Neural cell (in vitro differentiated cells): ENCODE data around the gene SHROOM2. TPM values are rescaled to one million over a fixed set of nuclear protein-coding genes. Genes with fewer than 3 reads are reported as not detected.

ENCODE experiments used
- H2AFZ ChIP-seq: fragments of 200-600, 300-800 bp; sonication (generic), shearing (Covaris generic); 2 replicates; pipeline ENCODE4 v1.6.0; 2014; ENCODE audit warnings: low read depth, mild to moderate bottlenecking, antibody characterized with exemption, low read length, moderate library complexity
- H3F3A ChIP-seq: fragments of 200-600 bp; shearing (Covaris generic); 2 replicates; pipeline ENCODE4 v1.6.1; 2016; ENCODE audit warnings: mild to moderate bottlenecking, moderate library complexity, mixed read lengths, antibody characterized with exemption, low read length; ENCODE audit not compliant: insufficient read depth, poor library complexity, severe bottlenecking
- H3K27ac ChIP-seq: fragments of 200-600, 300-800 bp; sonication (generic), shearing (Covaris generic); 2 replicates; pipeline ENCODE4 v1.5.1; 2014; ENCODE audit warnings: mild to moderate bottlenecking, low read length, moderate library complexity
- H3K27me3 ChIP-seq: fragments of 300-800, 200-600 bp; sonication (generic), shearing (Covaris generic); 2 replicates; pipeline ENCODE4 v1.6.0; 2014; ENCODE audit warnings: mild to moderate bottlenecking, low read depth, low read length, moderate library complexity; ENCODE audit not compliant: insufficient read depth
- H3K36me3 ChIP-seq: fragments of 300-800, 200-600 bp; sonication (generic), shearing (Covaris generic); 2 replicates; pipeline ENCODE4 v1.5.1; 2014; ENCODE audit warnings: mild to moderate bottlenecking, antibody characterized with exemption, low read length, moderate library complexity; ENCODE audit not compliant: insufficient read depth
- H3K4me2 ChIP-seq: fragments of 300-800, 200-600 bp; sonication (generic), shearing (Covaris generic); 2 replicates; pipeline ENCODE4 v1.6.0; 2014; ENCODE audit warnings: mild to moderate bottlenecking, low read length
- H3K4me3 ChIP-seq: fragments of 300-800, 200-600 bp; sonication (generic), shearing (Covaris generic); 2 replicates; pipeline ENCODE4 v1.5.1; 2014; ENCODE audit warnings: mild to moderate bottlenecking, low read length, moderate library complexity
- H3K79me2 ChIP-seq: fragments of 200-600 bp; shearing (Covaris generic); replicated peaks from 2 replicates; pipeline ENCODE4 v1.6.0; 2014; ENCODE audit warnings: mild to moderate bottlenecking, low read length, moderate library complexity; ENCODE audit not compliant: insufficient read depth
- H3K9ac ChIP-seq: fragments of 300-800, 200-600 bp; sonication (generic), shearing (Covaris generic); 2 replicates; pipeline ENCODE4 v1.6.1; 2016; ENCODE audit warnings: mild to moderate bottlenecking, low read length, mixed read lengths
- H3K9me2 ChIP-seq: fragments of 200-600 bp; shearing (Covaris generic); 2 replicates; pipeline ENCODE4 v1.6.1; 2016; ENCODE audit warnings: mild to moderate bottlenecking, low read length, mixed read lengths; ENCODE audit not compliant: insufficient read depth
- H3K9me3 ChIP-seq: fragments of 200-600, 300-800 bp; sonication (generic), shearing (Covaris generic); 2 replicates; pipeline ENCODE4 v1.6.1; 2016; ENCODE audit warnings: mild to moderate bottlenecking, mixed run types, low read length, moderate library complexity, mixed read lengths
- H4K20me1 ChIP-seq: fragments of 200-600 bp; shearing (Covaris generic); 2 replicates; pipeline ENCODE4 v1.6.1; 2016; ENCODE audit warnings: mild to moderate bottlenecking, mixed run types; ENCODE audit not compliant: insufficient read depth
- EP300 ChIP-seq: fragments of 450-650 bp; conservative IDR thresholded peaks from 2 replicates; pipeline ENCODE4 v1.6.1; 2014; ENCODE audit warnings: antibody characterized with exemption, mild to moderate bottlenecking, moderate library complexity; ENCODE audit not compliant: poor library complexity, severe bottlenecking
- EZH2 ChIP-seq: fragments of 200-600, 300-800 bp; shearing (Covaris generic), sonication (generic); IDR thresholded peaks from 2 replicates; pipeline ENCODE4 v1.6.1; 2014; ENCODE audit warnings: antibody characterized with exemption, low read length, borderline replicate concordance, mild to moderate bottlenecking; ENCODE audit not compliant: insufficient read depth, poor library complexity, severe bottlenecking
- MXI1 ChIP-seq: fragments of 450-650 bp; conservative IDR thresholded peaks from 2 replicates; pipeline ENCODE4 v1.6.1; 2014; ENCODE audit warnings: antibody characterized with exemption, mild to moderate bottlenecking; ENCODE audit not compliant: poor library complexity, severe bottlenecking
- POLR2AphosphoS5 ChIP-seq: IDR thresholded peaks from 2 replicates; pipeline ENCODE4 v1.6.1; 2012
- RAD21 ChIP-seq: fragments of 450-650 bp; conservative IDR thresholded peaks from 2 replicates; pipeline ENCODE4 v1.6.1; 2014; ENCODE audit warnings: antibody characterized with exemption, mild to moderate bottlenecking, moderate library complexity
- SMC3 ChIP-seq: fragments of 450-650 bp; conservative IDR thresholded peaks from 2 replicates; pipeline ENCODE4 v1.6.1; 2014; ENCODE audit warnings: antibody characterized with exemption, mild to moderate bottlenecking, moderate library complexity; ENCODE audit not compliant: poor library complexity
- TAF1 ChIP-seq: IDR thresholded peaks from 2 replicates; pipeline ENCODE4 v1.6.1; 2012; ENCODE audit warnings: low read depth
- polyA plus RNA-seq: library from polyadenylated mRNA; depleted of rRNA; stranded (reverse); fragments of >200 nt; gene quantifications from 2 replicates; pipeline ENCODE4 v1.2.3, GENCODE V29; 2014
- TF ChIP-seq, protein P1 (sequence below): IDR thresholded peaks from 2 replicates; pipeline ENCODE4 v1.6.1; 2012; ENCODE audit warnings: borderline replicate concordance
- TF ChIP-seq, protein P2 (sequence below): fragments of 450-650 bp; IDR thresholded peaks from 2 replicates; pipeline ENCODE4 v1.5.1; 2014; ENCODE audit warnings: antibody characterized with exemption, mild to moderate bottlenecking, moderate library complexity; ENCODE audit not compliant: poor library complexity, severe bottlenecking

SHROOM2 gene
- polyA plus RNA-seq, 1 donor from 2014 or later, result 9.2 TPM

DNA sequence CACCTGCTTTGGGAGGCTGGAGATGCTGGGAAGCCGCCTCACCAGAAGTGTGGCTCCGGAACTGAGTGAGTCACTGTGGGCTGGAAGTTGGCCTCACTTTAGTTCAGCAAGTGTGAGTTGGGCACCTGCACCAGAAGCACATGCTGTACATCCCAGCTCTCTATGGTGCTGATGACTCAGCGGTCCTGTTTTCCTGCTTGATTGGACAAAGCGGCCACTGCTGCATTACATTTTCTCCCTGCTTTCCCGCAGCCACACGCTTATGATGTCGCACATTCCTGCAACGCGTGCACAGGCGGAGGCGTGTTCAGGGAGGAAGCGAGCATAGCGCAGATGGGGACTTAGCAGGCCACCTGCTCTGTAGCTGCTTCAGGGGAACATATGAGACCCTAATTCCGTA, 154.2 kb downstream of the SHROOM2 start:
- H3K27ac ChIP-seq, result no peak overlapping the region
- H3K79me2 ChIP-seq, result no peaks in the 10 kb centered on the region
- H3K9ac ChIP-seq, result no peak overlapping the region
- H4K20me1 ChIP-seq, result no peaks in the 10 kb centered on the region
- no peak overlapping the region for H2AFZ ChIP-seq
- no peak for TF ChIP-seq TAF1
- no peaks in the 10 kb centered on the region for H3F3A ChIP-seq
- H3K9me3 ChIP-seq, result no peaks in the 10 kb centered on the region
- no peak overlapping the region for H3K4me3 ChIP-seq
- no peaks in the 10 kb centered on the region for H3K9me2 ChIP-seq
- H3K4me2 ChIP-seq, result no peak overlapping the region
- H3K27me3 ChIP-seq, result no peaks in the 10 kb centered on the region
- no peaks in the 10 kb centered on the region for H3K36me3 ChIP-seq

DNA sequence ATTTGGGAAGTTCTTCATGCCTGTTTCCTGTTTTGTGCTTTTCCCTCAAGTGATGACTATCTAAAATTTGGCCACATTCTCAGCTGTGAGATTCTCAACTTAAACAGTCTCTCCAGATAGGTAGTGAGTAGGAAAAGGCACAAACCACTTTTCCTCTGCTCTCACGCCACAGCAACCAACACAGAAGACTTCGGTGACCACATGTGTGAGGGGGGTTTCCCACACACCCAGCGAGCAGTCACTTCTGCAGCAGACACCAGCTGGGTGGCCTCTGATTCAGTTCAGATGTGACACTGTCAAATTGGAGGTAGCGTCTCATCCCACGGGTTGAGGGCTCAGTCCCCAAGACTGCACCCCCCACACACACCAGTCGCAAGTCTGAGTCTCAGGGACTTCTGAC, 155.9 kb downstream of the SHROOM2 start:
- no peak overlapping the region for H3K27ac ChIP-seq
- H3K4me2 ChIP-seq, result no peak overlapping the region
- H4K20me1 ChIP-seq, result no peaks in the 10 kb centered on the region
- TF ChIP-seq RAD21 (no peak), POLR2AphosphoS5 (no peak), SMC3 (no peak), EP300 (no peak), EZH2 (no peak), TAF1 (no peak), MXI1 (no peak)
- TF ChIP-seq, protein P1, sequence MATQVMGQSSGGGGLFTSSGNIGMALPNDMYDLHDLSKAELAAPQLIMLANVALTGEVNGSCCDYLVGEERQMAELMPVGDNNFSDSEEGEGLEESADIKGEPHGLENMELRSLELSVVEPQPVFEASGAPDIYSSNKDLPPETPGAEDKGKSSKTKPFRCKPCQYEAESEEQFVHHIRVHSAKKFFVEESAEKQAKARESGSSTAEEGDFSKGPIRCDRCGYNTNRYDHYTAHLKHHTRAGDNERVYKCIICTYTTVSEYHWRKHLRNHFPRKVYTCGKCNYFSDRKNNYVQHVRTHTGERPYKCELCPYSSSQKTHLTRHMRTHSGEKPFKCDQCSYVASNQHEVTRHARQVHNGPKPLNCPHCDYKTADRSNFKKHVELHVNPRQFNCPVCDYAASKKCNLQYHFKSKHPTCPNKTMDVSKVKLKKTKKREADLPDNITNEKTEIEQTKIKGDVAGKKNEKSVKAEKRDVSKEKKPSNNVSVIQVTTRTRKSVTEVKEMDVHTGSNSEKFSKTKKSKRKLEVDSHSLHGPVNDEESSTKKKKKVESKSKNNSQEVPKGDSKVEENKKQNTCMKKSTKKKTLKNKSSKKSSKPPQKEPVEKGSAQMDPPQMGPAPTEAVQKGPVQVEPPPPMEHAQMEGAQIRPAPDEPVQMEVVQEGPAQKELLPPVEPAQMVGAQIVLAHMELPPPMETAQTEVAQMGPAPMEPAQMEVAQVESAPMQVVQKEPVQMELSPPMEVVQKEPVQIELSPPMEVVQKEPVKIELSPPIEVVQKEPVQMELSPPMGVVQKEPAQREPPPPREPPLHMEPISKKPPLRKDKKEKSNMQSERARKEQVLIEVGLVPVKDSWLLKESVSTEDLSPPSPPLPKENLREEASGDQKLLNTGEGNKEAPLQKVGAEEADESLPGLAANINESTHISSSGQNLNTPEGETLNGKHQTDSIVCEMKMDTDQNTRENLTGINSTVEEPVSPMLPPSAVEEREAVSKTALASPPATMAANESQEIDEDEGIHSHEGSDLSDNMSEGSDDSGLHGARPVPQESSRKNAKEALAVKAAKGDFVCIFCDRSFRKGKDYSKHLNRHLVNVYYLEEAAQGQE, result no peak
- TF ChIP-seq, protein P2, sequence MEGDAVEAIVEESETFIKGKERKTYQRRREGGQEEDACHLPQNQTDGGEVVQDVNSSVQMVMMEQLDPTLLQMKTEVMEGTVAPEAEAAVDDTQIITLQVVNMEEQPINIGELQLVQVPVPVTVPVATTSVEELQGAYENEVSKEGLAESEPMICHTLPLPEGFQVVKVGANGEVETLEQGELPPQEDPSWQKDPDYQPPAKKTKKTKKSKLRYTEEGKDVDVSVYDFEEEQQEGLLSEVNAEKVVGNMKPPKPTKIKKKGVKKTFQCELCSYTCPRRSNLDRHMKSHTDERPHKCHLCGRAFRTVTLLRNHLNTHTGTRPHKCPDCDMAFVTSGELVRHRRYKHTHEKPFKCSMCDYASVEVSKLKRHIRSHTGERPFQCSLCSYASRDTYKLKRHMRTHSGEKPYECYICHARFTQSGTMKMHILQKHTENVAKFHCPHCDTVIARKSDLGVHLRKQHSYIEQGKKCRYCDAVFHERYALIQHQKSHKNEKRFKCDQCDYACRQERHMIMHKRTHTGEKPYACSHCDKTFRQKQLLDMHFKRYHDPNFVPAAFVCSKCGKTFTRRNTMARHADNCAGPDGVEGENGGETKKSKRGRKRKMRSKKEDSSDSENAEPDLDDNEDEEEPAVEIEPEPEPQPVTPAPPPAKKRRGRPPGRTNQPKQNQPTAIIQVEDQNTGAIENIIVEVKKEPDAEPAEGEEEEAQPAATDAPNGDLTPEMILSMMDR, result no peak
- H3K9ac ChIP-seq, result no peak overlapping the region
- H3K9me3 ChIP-seq, result no peaks in the 10 kb centered on the region
- no peaks in the 10 kb centered on the region for H3K27me3 ChIP-seq
- no peaks in the 10 kb centered on the region for H3K9me2 ChIP-seq
- H3F3A ChIP-seq, result no peaks in the 10 kb centered on the region
- no peaks in the 10 kb centered on the region for H3K36me3 ChIP-seq
- no peak overlapping the region for H2AFZ ChIP-seq
- no peak overlapping the region for H3K4me3 ChIP-seq
- no peaks in the 10 kb centered on the region for H3K79me2 ChIP-seq

DNA sequence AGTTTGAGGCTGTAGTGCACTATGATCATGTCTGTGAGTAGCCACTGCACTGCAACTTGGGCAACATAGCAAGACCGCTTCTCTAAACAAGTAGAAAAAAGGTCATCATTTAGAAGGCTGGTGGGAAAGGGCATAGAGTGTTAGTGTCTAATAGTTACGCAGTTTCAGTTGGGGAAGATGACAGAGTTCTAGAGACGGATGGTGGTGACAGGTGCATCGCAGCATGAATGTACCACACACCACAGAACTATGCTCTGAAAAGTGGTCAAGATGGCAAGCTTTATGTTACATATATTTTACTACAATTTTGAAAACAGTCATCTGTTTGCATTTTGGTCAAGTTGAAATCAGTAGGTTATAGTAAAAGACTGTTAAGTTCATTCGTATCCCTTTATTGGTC, 157.2 kb downstream of the SHROOM2 start:
- no peak for TF ChIP-seq EZH2
- no peak for TF ChIP-seq EP300
- TF ChIP-seq RAD21, result no peak
- TF ChIP-seq, protein P2, result no peak
- TF ChIP-seq POLR2AphosphoS5, result no peak
- TF ChIP-seq, protein P1, result no peak
- no peak for TF ChIP-seq TAF1

More for the DNA sequence above, 157.2 kb downstream of the SHROOM2 start:
- Histone ChIP-seq H3K9me2 (no peaks in the 10 kb centered on the region), H2AFZ (no peak overlapping the region), H3K27ac (no peak overlapping the region), H3F3A (no peaks in the 10 kb centered on the region), H3K4me2 (no peak overlapping the region), H3K4me3 (no peak overlapping the region), H4K20me1 (no peaks in the 10 kb centered on the region), H3K36me3 (no peaks in the 10 kb centered on the region), H3K9ac (no peak overlapping the region), H3K27me3 (no peaks in the 10 kb centered on the region), H3K9me3 (no peaks in the 10 kb centered on the region), H3K79me2 (no peaks in the 10 kb centered on the region)
